HepG2 (cell line): Measurements from ENCODE around the gene SEMA4B. TPM values are rescaled to one million over a fixed set of nuclear protein-coding genes. Genes with fewer than 3 reads are reported as not detected.

Experiments used
- ATRX ChIP-seq: sonication (generic); formaldehyde crosslinking; IDR thresholded peaks from 2 replicates; pipeline ENCODE4 v1.4.0; 2020; ENCODE audit warnings: missing genetic modification reagents, borderline replicate concordance
- CHD4 ChIP-seq: fragments of 200-600 bp; sonication (generic); IDR thresholded peaks from 2 replicates; pipeline ENCODE4 v1.7.0; 2017; ENCODE audit warnings: mild to moderate bottlenecking, low read length, borderline replicate concordance
- KLF6 ChIP-seq: IDR thresholded peaks from 2 replicates; pipeline ENCODE4 v1.8.0; 2016; ENCODE audit warnings: missing biosample characterization, missing genetic modification reagents
- POLR2G ChIP-seq: fragments of 200-400 bp; formaldehyde crosslinking; IDR thresholded peaks from 2 replicates; pipeline ENCODE4 v1.6.1; 2018; ENCODE audit warnings: mild to moderate bottlenecking, low read depth, low read length, moderate library complexity
- RARA ChIP-seq: IDR thresholded peaks from 2 replicates; pipeline ENCODE4 v1.6.1; 2016; ENCODE audit warnings: missing genetic modification reagents, missing compliant biosample characterization
- RXRB ChIP-seq: IDR thresholded peaks from 2 replicates; pipeline ENCODE4 v1.6.1; 2016; ENCODE audit warnings: borderline replicate concordance, missing genetic modification reagents, missing compliant biosample characterization
- ZNF407 ChIP-seq: sonication (generic); formaldehyde crosslinking; IDR thresholded peaks from one replicate; pipeline ENCODE4 v1.5.1; 2020; ENCODE audit warnings: mild to moderate bottlenecking, missing genetic modification reagents; ENCODE audit errors: not compliant biosample characterization
- ZNF549 ChIP-seq: sonication (generic); formaldehyde crosslinking; IDR thresholded peaks from 2 replicates; pipeline ENCODE4 v1.5.0; 2020; ENCODE audit warnings: missing genetic modification reagents
- ZNF609 ChIP-seq: sonication (generic); formaldehyde crosslinking; IDR thresholded peaks from 2 replicates; pipeline ENCODE4 v1.4.0; 2020; ENCODE audit warnings: mild to moderate bottlenecking, missing genetic modification reagents, borderline replicate concordance
- polyA plus RNA-seq, 8 experiments: library from polyadenylated mRNA; depleted of rRNA in 3 of 8; stranded (reverse) in 7 of 8; unstranded in 1 of 8; fragments of >200 nt; fragmentation: Illumina TruSeq in 4 of 8; extraction: Trizol in 4 of 8; gene quantifications; 2 replicates each; pipeline versions ENCODE4 v1.2.1 to v1.2.3, GENCODE V29; 2011 to 2016; ENCODE audit warnings: low read depth in 4 of 8, missing spikeins in 1 of 8, mixed read lengths in 1 of 8; ENCODE audit not compliant: insufficient read depth in 1 of 8
- total RNA-seq, 5 experiments: library from RNA; depleted of rRNA; stranded (reverse); fragments of >200 nt; fragmentation: Illumina TruSeq; extraction: Trizol; gene quantifications; 2 replicates each; pipeline ENCODE4 v1.2.3, GENCODE V29; 2016; ENCODE audit warnings: low read depth in 1 of 5
- TF ChIP-seq, protein P1 (sequence below), 2 experiments: IDR thresholded peaks; 2 replicates each; pipeline ENCODE4 v1.6.1; 2011 to 2012; ENCODE audit warnings: low read length in 2 of 2, borderline replicate concordance in 1 of 2, low read depth in 1 of 2, mild to moderate bottlenecking in 1 of 2, moderate library complexity in 1 of 2

The SEMA4B gene
- total and polyA plus RNA-seq, 2 of the 13 experiments (the other 11 are each of a cell fraction or from before 2014, with no cell fraction given) = 2.1 to 17.0 TPM

DNA sequence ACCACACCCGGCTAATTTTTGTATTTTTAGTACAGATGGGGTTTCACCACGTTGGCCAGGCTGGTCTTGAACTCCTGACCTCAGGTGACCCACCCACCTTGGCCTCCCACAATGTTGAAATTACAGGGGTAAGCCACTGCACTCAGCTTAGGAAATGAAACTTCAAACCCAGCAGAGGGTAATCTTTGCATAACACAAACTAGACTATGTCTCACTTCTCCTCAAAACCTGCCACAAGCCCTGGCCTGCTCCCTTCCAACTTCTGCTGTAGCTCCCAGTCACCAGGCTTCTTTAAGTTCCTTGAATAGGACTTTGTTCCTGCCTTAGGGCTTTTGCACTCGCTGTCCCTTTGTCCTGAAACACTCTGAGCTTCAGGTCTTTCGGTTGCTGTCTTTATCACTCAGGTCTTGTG lies 39.2 kb upstream of the SEMA4B start (continued):
- TF ChIP-seq, protein P1, sequence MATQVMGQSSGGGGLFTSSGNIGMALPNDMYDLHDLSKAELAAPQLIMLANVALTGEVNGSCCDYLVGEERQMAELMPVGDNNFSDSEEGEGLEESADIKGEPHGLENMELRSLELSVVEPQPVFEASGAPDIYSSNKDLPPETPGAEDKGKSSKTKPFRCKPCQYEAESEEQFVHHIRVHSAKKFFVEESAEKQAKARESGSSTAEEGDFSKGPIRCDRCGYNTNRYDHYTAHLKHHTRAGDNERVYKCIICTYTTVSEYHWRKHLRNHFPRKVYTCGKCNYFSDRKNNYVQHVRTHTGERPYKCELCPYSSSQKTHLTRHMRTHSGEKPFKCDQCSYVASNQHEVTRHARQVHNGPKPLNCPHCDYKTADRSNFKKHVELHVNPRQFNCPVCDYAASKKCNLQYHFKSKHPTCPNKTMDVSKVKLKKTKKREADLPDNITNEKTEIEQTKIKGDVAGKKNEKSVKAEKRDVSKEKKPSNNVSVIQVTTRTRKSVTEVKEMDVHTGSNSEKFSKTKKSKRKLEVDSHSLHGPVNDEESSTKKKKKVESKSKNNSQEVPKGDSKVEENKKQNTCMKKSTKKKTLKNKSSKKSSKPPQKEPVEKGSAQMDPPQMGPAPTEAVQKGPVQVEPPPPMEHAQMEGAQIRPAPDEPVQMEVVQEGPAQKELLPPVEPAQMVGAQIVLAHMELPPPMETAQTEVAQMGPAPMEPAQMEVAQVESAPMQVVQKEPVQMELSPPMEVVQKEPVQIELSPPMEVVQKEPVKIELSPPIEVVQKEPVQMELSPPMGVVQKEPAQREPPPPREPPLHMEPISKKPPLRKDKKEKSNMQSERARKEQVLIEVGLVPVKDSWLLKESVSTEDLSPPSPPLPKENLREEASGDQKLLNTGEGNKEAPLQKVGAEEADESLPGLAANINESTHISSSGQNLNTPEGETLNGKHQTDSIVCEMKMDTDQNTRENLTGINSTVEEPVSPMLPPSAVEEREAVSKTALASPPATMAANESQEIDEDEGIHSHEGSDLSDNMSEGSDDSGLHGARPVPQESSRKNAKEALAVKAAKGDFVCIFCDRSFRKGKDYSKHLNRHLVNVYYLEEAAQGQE (IDR thresholded peaks at IDR 0.05; ENCODE audit: borderline replicate concordance in 1 of 2, low read depth in 1 of 2, low read length in 2 of 2) = no peak
- no peak for TF ChIP-seq KLF6 (CRISPR knock-in tag)
- TF ChIP-seq RXRB (CRISPR knock-in tag) = peak; percentile 37; the same call in 1 of the 2 replicates
- TF ChIP-seq ZNF407 (CRISPR knock-in tag) = no peak
- TF ChIP-seq ATRX (CRISPR knock-in tag) = no peak
- no peak for TF ChIP-seq ZNF609
- no peak for TF ChIP-seq ZNF549 (CRISPR knock-in tag)
- no peak for TF ChIP-seq POLR2G
- TF ChIP-seq CHD4 = no peak
- peak; percentile 78 for TF ChIP-seq RARA (CRISPR knock-in tag)
